ENCODE measurements around the gene MVP. TPM values are rescaled to one million over a fixed set of nuclear protein-coding genes. Genes with fewer than 3 reads are reported as not detected.

The MVP gene
- total RNA-seq, 2 donors from 2014 or later: 175 to 190 TPM

GRCh38 chr16:29812754-29813643, 7.3 kb upstream of the MVP start:
- Histone ChIP-seq H3K36me3 (peaks cover 9% of the 10 kb centered on the region), H3K4me1 (ENCODE audit: control insufficient read depth in 1 of 2, low read depth in 2 of 2) (peaks cover 57 to 77% of the 10 kb centered on the region in 2 donors)

GRCh38 chr16:29813644-29814562, 6.4 kb upstream of the MVP start:
- H3K4me1 ChIP-seq (ENCODE audit: control insufficient read depth in 1 of 2, low read depth in 2 of 2): peaks cover 48 to 71% of the 10 kb centered on the region in 2 donors
- no peaks in the 10 kb centered on the region for H3K9me3 ChIP-seq
- no peak for TF ChIP-seq CTCF (IDR thresholded peaks at IDR 0.05)
- no peaks in the 10 kb centered on the region for H3K27me3 ChIP-seq (replicated peaks; ENCODE audit: insufficient read depth)
- DNase-seq (ENCODE audit: low spot score): no peak
- ATAC-seq (ENCODE audit: insufficient number of reproducible peaks, low FRiP score, low read depth): no peak
- H3K36me3 ChIP-seq: peaks cover 3% of the 10 kb centered on the region
- peak overlapping the region; percentile 92 to 96 for H3K27ac ChIP-seq
- no peak overlapping the region for H3K4me3 ChIP-seq

More at GRCh38 chr16:29812754-29813643, 7.3 kb upstream of the MVP start:
- Histone ChIP-seq H3K9me3 (no peaks in the 10 kb centered on the region), H3K27me3 (replicated peaks; ENCODE audit: insufficient read depth) (no peaks in the 10 kb centered on the region), H3K4me3 (peak overlapping the region; percentile 79), H3K27ac (peak overlapping the region; percentile 92 to 96)
- TF ChIP-seq CTCF (IDR thresholded peaks at IDR 0.05): no peak
- ATAC-seq (ENCODE audit: insufficient number of reproducible peaks, low FRiP score, low read depth) (no peak), DNase-seq (ENCODE audit: low spot score) (no peak)

GRCh38 chr16:29814592-29814991, 5.7 kb upstream of the MVP start:
- H3K36me3 ChIP-seq: no peaks in the 10 kb centered on the region
- H3K27me3 ChIP-seq (replicated peaks; ENCODE audit: insufficient read depth): no peaks in the 10 kb centered on the region
- H3K4me3 ChIP-seq: peak overlapping the region; percentile 95
- no peaks in the 10 kb centered on the region for H3K9me3 ChIP-seq
- H3K4me1 ChIP-seq (ENCODE audit: control insufficient read depth in 1 of 2, low read depth in 2 of 2): peaks cover 43 to 71% of the 10 kb centered on the region in 2 donors
- peak overlapping the region; percentile 92 to 96 for H3K27ac ChIP-seq
- ATAC-seq (ENCODE audit: insufficient number of reproducible peaks, low FRiP score, low read depth) (no peak), DNase-seq (ENCODE audit: low spot score) (no peak)
- TF ChIP-seq CTCF (IDR thresholded peaks at IDR 0.05): no peak

- Histone ChIP-seq H3K9me3 (no peaks in the 10 kb centered on the region), H3K36me3 (no peaks in the 10 kb centered on the region), H3K4me1 (ENCODE audit: control insufficient read depth in 1 of 2, low read depth in 2 of 2) (peaks cover 48 to 71% of the 10 kb centered on the region in 2 donors), H3K27ac (peak overlapping the region; percentile 92 to 96), H3K4me3 (peak overlapping the region; percentile 95), H3K27me3 (replicated peaks; ENCODE audit: insufficient read depth) (no peaks in the 10 kb centered on the region)
- ATAC-seq (ENCODE audit: insufficient number of reproducible peaks, low FRiP score, low read depth) (no peak), DNase-seq (ENCODE audit: low spot score) (no peak)
- TF ChIP-seq CTCF (IDR thresholded peaks at IDR 0.05): no peak
These were observed 5.1 kb upstream of the MVP start for GRCh38 chr16:29815032-29815721.
